Left ventricle myocardium superior (tissue), 1 donor: ENCODE measurements around the gene LEPROT. TPM values are rescaled to one million over a fixed set of nuclear protein-coding genes. Genes with fewer than 3 reads are reported as not detected.
"Not testable (repeated sequence)": the region's sequence is repeated elsewhere in the genome, so short reads cannot be mapped to it uniquely, and the experiment has no call there.

Source experiments
- ATAC-seq: fragments of 200-7000 bp; cut with Tn5 transposase; one replicate; pipeline ENCODE4 v1.9.1; 2020; ENCODE audit warnings: mild to moderate bottlenecking, moderate library complexity
- DNase-seq: peaks from one replicate; pipeline ENCODE4 v3.0.0-alpha.2; 2020
- intact Hi-C: fragments of 100-400 bp; cut with micrococcal nuclease; formaldehyde crosslinking; loops from one replicate; pipeline ENCODE4 v1.11.0; 2022
- long read RNA-seq: library from polyadenylated mRNA; unstranded; transcript quantifications from one replicate; pipeline ENCODE4 v2.0.0, GENCODE V29; 2021
- total RNA-seq: library from RNA; stranded (reverse); fragmentation: NEBNext Ultra II Directional; extraction: Animal tissue kit (Norgen Biotek cat#: 25700); gene quantifications from one replicate; pipeline ENCODE4 v1.2.1, GENCODE V29; 2021
- donor health status: DM: no; HTN: yes; CAD: no; lungs with severe emphysema.

The LEPROT gene
- total RNA-seq = 49.0 TPM
- long read RNA-seq, full-length matches to known transcripts = 55 of 64 reads
- long read RNA-seq, partial matches to known transcripts = 8 of 64 reads
- long read RNA-seq, other reads (novel, unspliced or antisense) = 1 of 64 reads

- ATAC-seq (no peak), DNase-seq (no peak)
- intact Hi-C loops = no loop called here
These were observed at the start of gene LEPROT, which contains the start of gene LEPR for GRCh38 chr1:65420590-65421350. Gene LEPROT (plus strand): TSS chr1:65420668. CDS start chr1:65420725, 57 bp downstream. Gene LEPR (plus strand): TSS chr1:65420668. CDS start chr1:65565566, 144,898 bp downstream.

- no peak for ATAC-seq
- intact Hi-C loops = no loop called here
- DNase-seq = no peak
These were observed 48.9 kb upstream of the LEPROT start for GRCh38 chr1:65371544-65371943.

GRCh38 chr1:65372557-65372956 is 47.9 kb upstream of the LEPROT start:
- intact Hi-C loops = no loop called here
- ATAC-seq = no peak

GRCh38 chr1:65377496-65378246 is 42.8 kb upstream of the LEPROT start:
- intact Hi-C loops = no loop called here
- no peak for DNase-seq
- ATAC-seq = no peak

More at GRCh38 chr1:65372557-65372956, 47.9 kb upstream of the LEPROT start:
- no peak for DNase-seq

- DNase-seq = no peak
- intact Hi-C loops = no loop called here
- ATAC-seq = no peak
These were observed 42.1 kb upstream of the LEPROT start for GRCh38 chr1:65378247-65378946.

GRCh38 chr1:65384426-65384825 is 36.0 kb upstream of the LEPROT start:
- intact Hi-C loops, ATAC-seq, DNase-seq: not testable (repeated sequence)

- DNase-seq = no peak
These were observed 34.0 kb upstream of the LEPROT start for GRCh38 chr1:65386439-65386838.

GRCh38 chr1:65387821-65388220 is 32.6 kb upstream of the LEPROT start:
- DNase-seq = no peak
- no peak for ATAC-seq
- intact Hi-C loops = no loop called here

More at GRCh38 chr1:65386439-65386838, 34.0 kb upstream of the LEPROT start:
- intact Hi-C loops = no loop called here
- ATAC-seq = no peak

GRCh38 chr1:65388908-65389695 is 31.4 kb upstream of the LEPROT start:
- DNase-seq = no peak
- ATAC-seq = no peak
- intact Hi-C loops = no loop called here

- ATAC-seq (no peak), DNase-seq (no peak)
- intact Hi-C loops = no loop called here
These were observed 28.0 kb upstream of the LEPROT start for GRCh38 chr1:65392497-65392896.

- intact Hi-C loops = no loop called here
- DNase-seq = no peak
- ATAC-seq = no peak
These were observed 27.1 kb upstream of the LEPROT start for GRCh38 chr1:65393347-65393746.

- ATAC-seq (no peak), DNase-seq (no peak)
- intact Hi-C loops = no loop called here
These were observed 26.5 kb upstream of the LEPROT start for GRCh38 chr1:65393928-65394327.

GRCh38 chr1:65395887-65396612 is 24.4 kb upstream of the LEPROT start:
- DNase-seq (no peak), ATAC-seq (no peak)
- intact Hi-C loops = no loop called here

- no peak for ATAC-seq
- intact Hi-C loops = no loop called here
These were observed 22.4 kb upstream of the LEPROT start for GRCh38 chr1:65398083-65398482.

GRCh38 chr1:65399003-65399402 is 21.5 kb upstream of the LEPROT start:
- intact Hi-C loops = no loop called here
- ATAC-seq (no peak), DNase-seq (no peak)

More at GRCh38 chr1:65398083-65398482, 22.4 kb upstream of the LEPROT start:
- no peak for DNase-seq

- intact Hi-C loops = no loop called here
- DNase-seq (no peak), ATAC-seq (no peak)
These were observed 18.9 kb upstream of the LEPROT start for GRCh38 chr1:65401612-65402011.

- ATAC-seq = no peak
- DNase-seq = no peak
- intact Hi-C loops = no loop called here
These were observed 15.5 kb upstream of the LEPROT start for GRCh38 chr1:65404941-65405340.

GRCh38 chr1:65407877-65408276 is 12.6 kb upstream of the LEPROT start:
- ATAC-seq (no peak), DNase-seq (no peak)
- intact Hi-C loops = no loop called here
